Esophagus squamous epithelium (tissue), 5 donors: Measurements from ENCODE around the gene LYSMD4. TPM values are rescaled to one million over a fixed set of nuclear protein-coding genes. Genes with fewer than 3 reads are reported as not detected.
A peak's percentile ranks its signal among the peaks of the same experiment; 100 is the strongest.

Source experiments
- DNase-seq: peaks from one replicate; lab custom pipeline; 2025; lab: John Stamatoyannopoulos, UW
- H3K27ac ChIP-seq, 4 donors: fragments of 200-600 bp; sonication (generic); one replicate each; pipeline ENCODE4 v1.5.1; 2016 to 2019; ENCODE audit warnings: mild to moderate bottlenecking in 1 of 4
- H3K27me3 ChIP-seq, 4 donors: fragments of 200-600 bp; sonication (generic); 1 replicate in 3 of 4; 2 replicates in 1 of 4; pipeline versions ENCODE4 v1.5.1 to v1.6.0; 2017 to 2021; ENCODE audit warnings: antibody characterized with exemption in 1 of 4
- H3K36me3 ChIP-seq, 3 donors: fragments of 200-600 bp; sonication (generic); one replicate each; pipeline ENCODE4 v1.5.1; 2016 to 2019
- H3K4me1 ChIP-seq, 3 donors: fragments of 200-600 bp; sonication (generic); one replicate each; pipeline ENCODE4 v1.5.1; 2017 to 2019
- H3K4me3 ChIP-seq, 4 donors: fragments of 200-600 bp; sonication (generic); 1 replicate in 3 of 4; 2 replicates in 1 of 4; pipeline ENCODE4 v1.5.1; 2016 to 2019; ENCODE audit warnings: mild to moderate bottlenecking in 2 of 4, moderate library complexity in 1 of 4
- H3K9me3 ChIP-seq, 3 donors: fragments of 200-600 bp; sonication (generic); one replicate each; pipeline ENCODE4 v1.5.1; 2016 to 2019
- POLR2A ChIP-seq, 4 donors: fragments of 450-650 bp; IDR thresholded peaks; one replicate each; pipeline ENCODE4 v1.6.1; 2017; ENCODE audit warnings: antibody characterized with exemption in 4 of 4, mild to moderate bottlenecking in 4 of 4, moderate library complexity in 3 of 4
- WGBS, 2 donors: methylation state at CpG; one replicate each; pipeline ENCODE4 v1.1.5; 2018; 5-methylcytosine and 5-hydroxymethylcytosine counted together
- intact Hi-C: fragments of 100-400 bp; cut with DNase I; formaldehyde crosslinking; loops from one replicate; pipeline ENCODE4 v1.15.0; 2022
- total RNA-seq, 4 donors: library from RNA; depleted of rRNA; stranded (reverse); fragments of >200 nt; gene quantifications; one replicate each; pipeline ENCODE4 v1.1.0, GENCODE V29; 2016
- TF ChIP-seq, protein P1 (sequence below), 6 experiments: fragments of 450-650 bp in 4 of 6; fragments of 200-600 bp in 2 of 6; sonication (generic) in 2 of 6; IDR thresholded peaks; one replicate each; pipeline ENCODE4 v1.5.1; 2016 to 2019; ENCODE audit warnings: antibody characterized with exemption in 6 of 6, mild to moderate bottlenecking in 4 of 6, moderate library complexity in 4 of 6
- donor health status: DM: yes; HTN: yes; CAD: no.

Gene LYSMD4
- total RNA-seq, 4 donors from 2014 or later, result 9.3 to 18.1 (median 14.1) TPM

DNA sequence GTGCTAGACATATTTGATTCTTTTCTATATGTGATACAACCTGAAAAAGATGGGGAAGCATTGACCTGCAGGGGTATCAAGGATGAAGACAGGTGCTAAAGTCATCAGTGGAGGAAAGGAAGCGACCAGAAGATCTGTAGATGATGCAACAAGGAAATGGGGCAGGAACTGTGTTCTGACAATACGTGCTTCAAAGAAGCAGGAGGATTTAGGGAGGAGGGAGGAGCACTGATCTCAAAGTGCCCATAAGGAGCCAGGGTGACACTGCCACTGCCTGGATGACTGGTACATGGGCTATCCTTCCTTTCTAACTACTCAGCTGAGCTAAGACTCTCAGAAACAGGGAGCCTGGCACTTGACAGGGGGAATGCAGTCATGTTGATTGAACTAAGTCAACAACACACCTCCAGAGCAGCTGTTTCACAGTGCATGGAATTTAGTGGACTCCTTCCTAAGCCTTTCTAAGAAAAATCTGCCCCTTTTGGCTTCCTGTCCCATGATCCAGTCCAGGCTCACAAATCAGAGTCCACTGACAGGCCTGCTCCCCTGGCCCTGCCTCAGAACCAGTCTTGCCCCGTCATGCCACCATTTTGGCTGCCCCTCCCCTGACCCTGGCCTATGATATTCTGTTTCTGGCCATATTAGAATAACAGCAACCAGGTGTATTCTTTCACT is 12.0 kb downstream of the LYSMD4 start:
- H3K9me3 ChIP-seq, result no peaks in the 10 kb centered on the region
- TF ChIP-seq, protein P1, sequence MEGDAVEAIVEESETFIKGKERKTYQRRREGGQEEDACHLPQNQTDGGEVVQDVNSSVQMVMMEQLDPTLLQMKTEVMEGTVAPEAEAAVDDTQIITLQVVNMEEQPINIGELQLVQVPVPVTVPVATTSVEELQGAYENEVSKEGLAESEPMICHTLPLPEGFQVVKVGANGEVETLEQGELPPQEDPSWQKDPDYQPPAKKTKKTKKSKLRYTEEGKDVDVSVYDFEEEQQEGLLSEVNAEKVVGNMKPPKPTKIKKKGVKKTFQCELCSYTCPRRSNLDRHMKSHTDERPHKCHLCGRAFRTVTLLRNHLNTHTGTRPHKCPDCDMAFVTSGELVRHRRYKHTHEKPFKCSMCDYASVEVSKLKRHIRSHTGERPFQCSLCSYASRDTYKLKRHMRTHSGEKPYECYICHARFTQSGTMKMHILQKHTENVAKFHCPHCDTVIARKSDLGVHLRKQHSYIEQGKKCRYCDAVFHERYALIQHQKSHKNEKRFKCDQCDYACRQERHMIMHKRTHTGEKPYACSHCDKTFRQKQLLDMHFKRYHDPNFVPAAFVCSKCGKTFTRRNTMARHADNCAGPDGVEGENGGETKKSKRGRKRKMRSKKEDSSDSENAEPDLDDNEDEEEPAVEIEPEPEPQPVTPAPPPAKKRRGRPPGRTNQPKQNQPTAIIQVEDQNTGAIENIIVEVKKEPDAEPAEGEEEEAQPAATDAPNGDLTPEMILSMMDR (IDR thresholded peaks at IDR 0.05), result no peak
- no peak for TF ChIP-seq POLR2A (IDR thresholded peaks at IDR 0.05)
- intact Hi-C loops, result no loop called here

DNA sequence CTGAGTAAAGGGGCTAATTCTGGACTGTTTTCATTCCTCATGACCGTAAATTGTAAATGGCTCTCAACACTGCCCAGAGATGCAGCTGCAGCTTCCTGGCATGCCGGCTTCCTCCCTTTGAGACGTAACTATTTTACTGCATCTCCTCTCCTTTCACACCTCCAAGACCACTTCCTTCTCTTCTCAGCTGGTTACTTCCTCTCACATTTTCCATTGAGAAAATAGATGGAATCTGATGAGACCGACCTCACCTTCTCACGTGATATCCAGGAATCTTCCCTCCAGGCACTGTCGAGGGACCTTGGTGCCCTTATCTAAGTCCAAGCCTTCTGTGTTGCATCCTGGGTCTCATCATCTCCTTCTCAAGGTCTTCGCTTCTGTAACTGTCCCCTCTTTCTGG is 12.7 kb downstream of the LYSMD4 start:
- H3K9me3 ChIP-seq, result no peaks in the 10 kb centered on the region
- intact Hi-C loops, result no loop called here
- no peak overlapping the region for H3K4me3 ChIP-seq
- TF ChIP-seq, protein P1 (IDR thresholded peaks at IDR 0.05), result no peak
- no peak for TF ChIP-seq POLR2A (IDR thresholded peaks at IDR 0.05)
- H3K27ac ChIP-seq, result no peak overlapping the region
- peaks cover 6 to 48% (median 24%) of the 10 kb centered on the region in 3 donors for H3K4me1 ChIP-seq
- 86 to 94% methylated on average over 7 of the region's 7 CpGs for WGBS, 2 donors
- no peak for DNase-seq
- no peaks in the 10 kb centered on the region for H3K27me3 ChIP-seq
- H3K36me3 ChIP-seq, result peaks cover 0 to 17% (median 0%) of the 10 kb centered on the region in 3 donors

More for the DNA sequence above, 12.0 kb downstream of the LYSMD4 start:
- Histone ChIP-seq H3K4me1 (peaks cover 6 to 48% (median 24%) of the 10 kb centered on the region in 3 donors), H3K27ac (peak overlapping the region; percentile 19 to 59 (median 40)), H3K36me3 (peaks cover 0 to 17% (median 0%) of the 10 kb centered on the region in 3 donors), H3K4me3 (no peak overlapping the region), H3K27me3 (no peaks in the 10 kb centered on the region)
- WGBS, 2 donors, result 43 to 56% methylated on average over 3 of the region's 3 CpGs
- DNase-seq, result no peak

DNA sequence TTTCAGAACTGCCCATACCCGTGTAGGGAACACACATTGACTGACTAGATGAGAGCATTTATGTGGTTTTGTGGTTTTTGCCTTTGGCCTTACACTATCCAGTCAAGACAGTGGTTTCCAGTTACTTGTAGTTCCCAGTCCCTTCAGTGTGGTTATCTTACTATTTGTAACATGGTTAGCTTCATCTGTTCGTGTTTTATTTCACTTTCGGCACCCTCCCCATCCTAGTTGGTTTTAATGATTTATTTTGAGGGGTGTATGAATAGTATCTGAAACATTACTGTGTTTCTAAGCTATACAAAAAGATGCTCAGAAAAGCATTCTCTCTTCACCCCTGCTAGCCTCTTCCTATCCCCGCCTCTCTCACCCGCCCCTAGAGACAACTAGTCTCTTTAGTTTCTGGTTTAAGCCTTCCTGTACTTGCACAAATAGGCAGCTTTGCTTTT is 14.1 kb downstream of the LYSMD4 start:
- 81 to 85% methylated on average over 5 of the region's 5 CpGs for WGBS, 2 donors
- Histone ChIP-seq H3K27me3 (no peaks in the 10 kb centered on the region), H3K36me3 (peaks cover 0 to 31% (median 0%) of the 10 kb centered on the region in 3 donors)

DNA sequence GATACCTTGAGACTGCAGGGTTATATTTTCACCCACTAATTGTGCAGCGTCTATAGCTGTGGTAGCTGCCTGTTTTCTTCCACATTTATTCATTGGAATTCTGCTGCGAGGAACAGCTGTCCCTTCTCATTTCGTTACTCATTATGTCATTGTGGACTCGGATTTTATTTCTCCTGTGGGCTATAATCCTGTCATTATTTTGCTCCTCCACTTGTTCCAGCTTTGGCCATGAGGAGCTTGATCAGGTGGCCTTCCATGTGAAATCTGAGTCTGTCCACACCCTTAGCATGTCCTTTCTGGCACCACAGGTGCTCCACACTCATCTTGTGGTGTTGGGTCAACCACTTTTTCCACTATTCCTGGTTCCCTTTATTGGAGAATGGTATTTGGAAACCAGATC is 14.8 kb downstream of the LYSMD4 start:
- intact Hi-C loops, result no loop called here
- Histone ChIP-seq H3K27me3 (no peaks in the 10 kb centered on the region), H3K36me3 (peaks cover 0 to 37% (median 0%) of the 10 kb centered on the region in 3 donors), H3K9me3 (no peaks in the 10 kb centered on the region), H3K27ac (no peak overlapping the region), H3K4me1 (peaks cover 6 to 47% (median 24%) of the 10 kb centered on the region in 3 donors), H3K4me3 (no peak overlapping the region)
- TF ChIP-seq, protein P1 (IDR thresholded peaks at IDR 0.05), result no peak
- no peak for TF ChIP-seq POLR2A (IDR thresholded peaks at IDR 0.05)
- 69 to 87% methylated on average over 4 of the region's 4 CpGs for WGBS, 2 donors
- no peak for DNase-seq

More for the DNA sequence above, 14.1 kb downstream of the LYSMD4 start:
- Histone ChIP-seq H3K4me1 (peaks cover 6 to 48% (median 24%) of the 10 kb centered on the region in 3 donors), H3K27ac (no peak overlapping the region), H3K4me3 (no peak overlapping the region), H3K9me3 (no peaks in the 10 kb centered on the region)
- intact Hi-C loops, result no loop called here
- DNase-seq, result no peak
- TF ChIP-seq, protein P1 (IDR thresholded peaks at IDR 0.05), result no peak
- no peak for TF ChIP-seq POLR2A (IDR thresholded peaks at IDR 0.05)
